CD4-positive, alpha-beta T cell treated with Interleukin-15 for 4 hours (primary cell): ENCODE data around the gene PFDN2.
A peak's percentile ranks its signal among the peaks of the same experiment; 100 is the strongest.

Source experiments
- DNase-seq: peaks from one replicate; pipeline ENCODE4 v3.0.0-alpha.2; 2020; ENCODE audit warnings: low spot score

The PFDN2 gene

DNA sequence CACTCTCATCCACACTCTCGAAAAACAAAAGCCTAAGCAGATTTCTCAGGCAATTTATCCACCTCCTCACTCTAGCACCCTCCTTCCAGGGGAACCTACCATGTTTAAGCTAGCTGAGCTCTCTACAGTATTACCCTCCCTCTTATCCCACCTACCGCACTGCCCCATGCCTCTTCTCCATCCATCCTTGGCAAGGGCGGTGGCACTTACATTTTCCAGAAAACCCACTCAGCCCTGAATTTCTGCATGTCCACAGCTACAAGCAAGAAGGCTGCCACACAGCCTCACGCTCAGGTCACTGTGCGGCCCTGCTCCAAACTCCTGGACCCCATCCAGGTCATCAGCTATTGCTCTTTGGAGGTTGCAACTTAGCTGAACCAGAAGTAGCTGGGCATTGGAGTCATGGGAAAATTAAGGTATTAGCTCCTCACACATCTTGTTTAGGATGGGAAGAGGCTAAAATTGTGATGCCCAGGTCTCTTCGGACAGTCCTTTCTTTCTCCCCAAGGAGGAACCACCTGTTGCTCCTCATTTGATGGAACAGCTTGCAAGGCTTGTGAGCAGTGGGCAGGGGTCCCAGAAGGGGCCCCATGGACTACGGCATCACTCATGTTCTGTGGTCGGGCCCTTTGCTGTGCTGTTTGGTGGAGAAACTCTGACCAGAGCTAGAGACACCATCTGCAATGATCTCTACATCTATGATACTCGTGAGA, 18.6 kb downstream of the PFDN2 start:
- DNase-seq: no peak

DNA sequence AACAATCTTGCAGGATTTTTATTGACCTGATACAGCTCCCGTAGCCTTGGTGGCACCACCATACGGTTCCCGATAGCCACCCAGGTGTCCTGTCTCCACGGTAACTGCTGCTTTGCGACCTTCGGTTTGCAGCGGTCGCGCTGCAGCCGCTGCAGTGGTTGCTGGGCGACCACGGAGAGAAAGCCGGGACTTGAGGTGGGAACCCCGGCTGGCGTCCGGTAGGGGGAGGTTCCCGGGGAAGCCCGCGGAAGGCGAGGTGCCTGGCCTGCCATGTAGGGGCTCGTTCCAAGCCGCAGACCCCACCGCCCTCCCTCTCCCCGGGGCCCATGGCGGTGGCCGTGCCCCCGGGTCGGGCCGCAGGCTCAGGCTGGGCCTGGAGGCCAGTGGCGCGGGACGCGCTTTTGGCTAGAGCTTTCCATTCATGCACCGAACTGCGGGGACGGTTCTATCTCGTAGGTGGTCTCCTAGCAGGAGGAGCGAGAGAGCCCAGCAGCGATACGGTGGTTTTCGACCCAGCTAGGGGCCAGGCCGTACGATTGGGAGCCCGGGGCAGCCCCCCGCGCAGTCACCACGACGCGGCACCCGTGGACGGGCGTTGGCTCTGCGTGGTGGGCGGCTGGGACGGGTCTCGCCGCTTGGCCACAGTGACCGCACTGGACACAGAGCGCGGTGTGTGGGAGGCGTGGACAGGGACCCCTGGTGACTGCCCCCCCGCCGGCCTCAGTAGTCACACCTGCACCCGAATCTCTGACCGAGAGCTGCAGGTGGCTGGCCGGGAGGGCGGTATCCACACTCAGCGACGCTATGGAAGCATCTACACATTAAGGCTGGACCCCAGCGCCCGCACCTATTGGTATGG, 19.4 kb downstream of the PFDN2 start, which contains the start of gene KLHDC9:
KLHDC9 (plus strand) TSS at position 152 of the 859 bp plus-strand sequence; CDS start at position 327, 175 bp downstream.
- DNase-seq: peak; percentile 79

- DNase-seq: no peak
Measured at GRCh38 chr1:161096530-161096929, 21.3 kb downstream of the PFDN2 start.

GRCh38 chr1:161096015-161096414, 21.8 kb downstream of the PFDN2 start:
- DNase-seq: no peak

GRCh38 chr1:161095230-161095629, 22.6 kb downstream of the PFDN2 start:
- DNase-seq: no peak

- DNase-seq: no peak
Measured at GRCh38 chr1:161094481-161094880, 23.4 kb downstream of the PFDN2 start.

- peak; percentile 30 for DNase-seq
Measured at GRCh38 chr1:161092621-161093028, 25.2 kb downstream of the PFDN2 start.

- no peak for DNase-seq
Measured at GRCh38 chr1:161091796-161092507, 25.9 kb downstream of the PFDN2 start.

- no peak for DNase-seq
Measured at GRCh38 chr1:161091093-161091492, 26.7 kb downstream of the PFDN2 start.

DNA sequence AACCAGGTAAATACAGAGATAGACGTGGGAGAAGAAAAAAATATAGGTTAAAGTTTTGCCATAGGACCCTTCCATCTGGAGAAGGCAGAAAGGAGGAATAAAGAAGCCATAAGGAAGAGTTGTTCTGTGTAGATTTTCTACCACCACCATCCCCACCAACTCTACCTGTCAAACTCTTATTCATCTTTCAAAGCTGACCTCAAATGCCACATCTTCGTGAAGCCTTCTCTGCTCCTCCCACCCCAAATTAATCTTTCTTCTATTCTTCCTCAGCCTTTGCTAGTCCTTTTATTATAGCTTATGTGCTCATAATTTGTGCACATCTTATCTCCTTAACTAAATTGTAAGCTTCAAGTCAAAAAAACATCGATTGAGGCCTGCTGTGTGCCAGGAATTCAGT, 27.2 kb downstream of the PFDN2 start:
- DNase-seq: no peak

- DNase-seq: no peak
Measured at GRCh38 chr1:161089938-161090337, 27.9 kb downstream of the PFDN2 start.

DNA sequence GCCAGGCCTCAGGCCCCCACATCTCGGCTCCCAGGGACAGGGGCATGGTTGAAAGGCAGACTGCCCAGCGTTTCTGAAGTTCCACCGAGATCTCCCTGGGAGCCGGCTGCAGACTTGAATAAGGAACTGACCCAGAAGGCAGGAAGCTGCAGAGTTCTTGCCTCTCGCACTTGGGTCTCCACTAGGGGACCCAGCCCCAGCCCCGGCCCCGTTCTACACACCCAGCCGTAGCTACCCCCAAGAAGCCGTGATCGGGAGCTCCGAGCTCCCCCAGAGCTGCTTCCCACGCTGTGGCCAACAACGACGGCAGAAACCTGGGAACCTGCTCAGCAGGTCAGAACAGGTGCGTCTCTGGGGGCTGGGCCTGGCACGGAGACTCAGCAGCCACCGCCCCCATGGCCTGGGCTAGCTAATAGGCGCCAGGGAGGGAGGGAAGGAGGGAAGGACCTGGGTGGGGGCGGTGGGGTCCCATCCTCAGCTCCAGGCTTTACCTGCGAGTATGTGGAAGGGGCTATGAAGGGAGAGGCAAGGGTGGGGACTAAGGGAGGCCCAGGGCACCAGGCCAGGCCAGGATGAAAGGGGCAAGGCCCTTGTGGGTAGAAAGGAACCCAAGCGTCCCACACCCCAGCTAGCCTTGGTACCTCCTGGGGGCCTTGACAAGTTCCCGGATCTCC, 28.4 kb downstream of the PFDN2 start, which contains the start of gene NECTIN4:
NECTIN4 (minus strand) TSS at position 308 of the 674 bp plus-strand sequence; CDS start at position 46, 262 bp downstream.
- no peak for DNase-seq

GRCh38 chr1:161088587-161089110, 29.2 kb downstream of the PFDN2 start:
- DNase-seq: no peak

GRCh38 chr1:161086457-161086856, 31.4 kb downstream of the PFDN2 start:
- DNase-seq: no peak

GRCh38 chr1:161085165-161085564, 32.7 kb downstream of the PFDN2 start:
- DNase-seq: no peak

- no peak for DNase-seq
Measured at GRCh38 chr1:161084597-161084988, 33.2 kb downstream of the PFDN2 start.

DNA sequence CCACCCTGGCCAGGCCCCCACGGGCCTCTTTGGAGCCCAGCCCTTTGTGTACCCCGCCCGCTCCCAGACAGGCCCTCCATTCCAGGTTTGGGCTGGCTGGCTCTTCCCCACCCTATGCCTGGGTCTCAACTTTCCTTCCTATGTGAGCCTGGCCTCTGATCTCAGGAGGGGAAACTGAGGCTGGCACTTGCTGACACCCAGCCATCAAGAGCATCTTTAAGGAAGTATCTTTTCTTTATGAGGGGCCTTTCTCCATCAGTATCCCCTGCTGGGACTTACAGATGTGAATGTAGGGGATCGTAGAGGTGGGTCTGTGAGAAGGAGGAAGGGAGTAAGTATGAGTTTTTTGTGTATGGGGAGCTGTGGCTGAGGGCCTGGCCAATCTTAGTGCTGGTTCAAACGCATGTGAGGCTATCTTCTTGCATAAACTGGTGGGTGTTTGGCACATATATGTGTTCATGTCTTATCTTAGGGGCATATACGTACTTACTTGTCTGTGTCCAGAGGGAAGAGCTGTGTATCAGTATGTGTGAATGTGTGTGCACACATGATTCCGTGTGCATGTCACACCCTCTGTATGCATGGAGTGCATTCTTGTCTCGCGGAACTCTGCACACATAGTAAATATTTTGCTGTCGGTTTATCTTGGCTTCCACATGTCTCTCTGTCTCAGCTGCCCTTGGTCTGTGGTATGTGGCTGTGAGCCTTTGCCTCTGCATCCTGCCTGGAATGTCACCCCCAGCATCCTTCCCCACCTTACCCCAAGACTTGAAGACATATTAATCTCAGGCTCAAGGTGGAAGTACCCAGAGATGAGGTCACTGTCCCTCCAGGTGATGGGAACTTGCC, 33.9 kb downstream of the PFDN2 start:
- no peak for DNase-seq

- no peak for DNase-seq
Measured at GRCh38 chr1:161082996-161083747, 34.7 kb downstream of the PFDN2 start.

- DNase-seq: no peak
Measured at GRCh38 chr1:161082483-161082882, 35.4 kb downstream of the PFDN2 start.

GRCh38 chr1:161081519-161081918, 36.3 kb downstream of the PFDN2 start:
- no peak for DNase-seq
